Cerebellar cortex (tissue), 1 donor: ENCODE data around the gene FCMR.
"Not testable (repeated sequence)": the region's sequence is repeated elsewhere in the genome, so short reads cannot be mapped to it uniquely, and the experiment has no call there.

Source experiments
- DNase-seq: peaks from one replicate; pipeline ENCODE4 v3.0.0-alpha.2; 2015; ENCODE audit warnings: low spot score

Gene FCMR

DNA sequence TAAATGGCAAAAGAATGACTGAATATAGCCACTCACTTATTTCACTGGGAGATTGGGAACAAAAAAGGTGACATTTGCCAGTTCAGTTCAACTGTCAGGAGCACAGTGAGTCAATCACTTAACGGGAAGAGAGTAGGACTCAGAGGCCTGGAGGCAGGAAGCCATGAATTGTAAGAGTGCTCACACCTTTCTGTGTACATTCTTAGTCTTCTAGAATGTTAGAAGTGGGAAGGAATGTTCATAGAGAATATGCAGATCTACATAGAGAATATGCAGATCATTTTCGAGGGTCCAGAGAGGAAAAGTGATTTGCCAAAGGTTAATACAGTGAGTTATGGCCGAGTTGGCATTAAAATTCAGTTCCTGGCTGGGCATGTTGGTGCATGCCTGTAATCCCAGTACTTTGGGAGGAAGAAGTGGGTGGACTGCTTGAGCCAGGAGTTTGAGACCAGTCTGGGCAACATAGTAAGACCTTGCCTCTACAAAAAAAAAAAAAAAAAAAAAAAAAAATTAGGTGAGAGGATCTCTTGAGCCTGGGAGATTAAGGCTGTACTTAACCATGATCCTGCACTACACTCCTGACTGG lies 48.0 kb downstream of the FCMR start:
- no peak for DNase-seq

DNA sequence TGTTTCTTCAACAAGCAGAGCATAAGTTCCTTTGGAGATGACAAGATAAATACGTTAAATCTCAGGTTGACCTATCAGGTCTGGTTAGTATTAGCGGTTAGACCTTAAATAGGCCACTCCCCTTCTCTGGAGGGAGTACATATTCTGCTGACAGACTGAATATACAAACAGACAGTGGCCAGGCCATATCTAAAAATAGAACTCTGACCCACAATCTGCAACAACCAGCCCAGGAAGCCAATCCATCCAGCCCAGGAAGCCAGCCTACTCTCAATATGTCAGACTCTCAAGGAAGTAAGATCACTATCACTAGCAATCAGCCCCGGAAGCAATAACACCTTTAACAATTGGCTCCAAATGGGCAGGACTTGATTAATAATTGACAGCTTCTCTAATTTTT lies 49.6 kb downstream of the FCMR start:
- DNase-seq = no peak

DNA sequence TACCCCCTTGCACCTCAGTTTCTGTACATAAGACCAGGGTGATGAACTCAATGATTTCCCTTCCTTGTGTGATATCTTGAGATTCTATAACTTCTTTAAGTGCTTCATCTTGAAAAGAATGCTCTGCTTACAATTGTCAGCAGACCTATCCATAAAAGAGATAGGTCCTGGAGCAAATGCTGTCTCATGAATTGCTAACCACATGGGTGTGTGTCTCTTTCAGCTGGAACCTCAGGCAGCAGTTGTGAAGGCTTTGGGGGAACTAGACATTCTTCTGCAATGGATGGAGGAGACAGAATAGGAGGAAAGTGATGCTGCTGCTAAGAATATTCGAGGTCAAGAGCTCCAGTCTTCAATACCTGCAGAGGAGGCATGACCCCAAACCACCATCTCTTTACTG lies 53.5 kb downstream of the FCMR start:
- no peak for DNase-seq

DNA sequence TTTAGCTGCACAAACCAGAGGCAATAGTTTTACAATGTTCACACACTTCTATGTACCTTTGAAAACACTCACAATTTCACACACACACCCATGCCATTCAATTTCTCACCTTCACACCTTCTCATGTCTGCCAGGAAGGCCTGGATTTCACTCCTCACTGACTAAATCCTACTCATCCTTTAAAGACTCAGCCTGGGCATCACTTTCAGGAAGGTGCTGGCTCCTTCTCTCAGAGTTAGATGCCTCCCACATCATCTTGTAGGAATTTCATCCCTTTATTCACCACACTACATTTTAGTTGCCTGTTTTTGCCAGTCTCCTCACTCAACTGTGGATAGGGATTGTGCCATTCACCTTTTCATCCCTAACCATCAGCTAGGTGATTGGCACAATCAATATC lies 54.0 kb downstream of the FCMR start:
- no peak for DNase-seq

DNA sequence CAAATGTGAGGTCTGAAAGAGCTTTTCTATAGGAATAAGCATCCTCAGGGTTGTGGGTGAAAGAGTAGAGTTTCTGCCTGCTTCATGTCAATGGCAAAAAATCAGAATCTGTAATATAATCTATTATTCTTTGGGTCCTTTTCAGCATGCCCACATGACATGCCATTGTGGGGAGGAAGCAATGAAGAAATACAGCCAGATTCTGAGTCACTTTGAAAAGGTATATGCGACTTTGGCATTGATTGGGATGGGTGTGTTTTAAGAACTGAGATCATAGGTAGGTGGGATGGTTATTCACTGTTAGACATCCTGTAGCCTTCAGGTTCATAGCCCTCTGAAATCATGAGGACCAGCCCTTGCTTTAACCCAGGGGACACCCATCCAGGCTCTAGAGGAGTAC lies 54.5 kb downstream of the FCMR start:
- DNase-seq = no peak

DNA sequence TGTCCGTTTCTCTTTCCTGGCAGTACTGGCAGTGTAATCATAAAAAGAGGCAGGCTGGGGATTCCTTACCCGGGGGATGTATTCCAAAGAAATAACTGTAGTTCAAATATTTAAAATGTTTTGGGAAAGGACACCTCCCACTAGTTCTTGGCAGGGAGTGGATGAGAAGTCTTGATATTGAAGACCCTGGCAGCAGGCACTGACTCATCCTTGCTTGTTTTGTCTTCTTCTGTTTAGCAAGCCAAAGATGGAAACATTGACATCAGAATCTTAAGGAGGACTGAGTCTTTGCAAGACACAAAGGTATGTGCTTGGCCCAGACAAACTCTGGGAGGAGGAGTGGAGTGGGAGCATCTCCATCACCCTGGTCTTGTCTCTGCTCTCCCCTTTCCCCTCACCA lies 55.7 kb downstream of the FCMR start:
- DNase-seq = no peak

DNA sequence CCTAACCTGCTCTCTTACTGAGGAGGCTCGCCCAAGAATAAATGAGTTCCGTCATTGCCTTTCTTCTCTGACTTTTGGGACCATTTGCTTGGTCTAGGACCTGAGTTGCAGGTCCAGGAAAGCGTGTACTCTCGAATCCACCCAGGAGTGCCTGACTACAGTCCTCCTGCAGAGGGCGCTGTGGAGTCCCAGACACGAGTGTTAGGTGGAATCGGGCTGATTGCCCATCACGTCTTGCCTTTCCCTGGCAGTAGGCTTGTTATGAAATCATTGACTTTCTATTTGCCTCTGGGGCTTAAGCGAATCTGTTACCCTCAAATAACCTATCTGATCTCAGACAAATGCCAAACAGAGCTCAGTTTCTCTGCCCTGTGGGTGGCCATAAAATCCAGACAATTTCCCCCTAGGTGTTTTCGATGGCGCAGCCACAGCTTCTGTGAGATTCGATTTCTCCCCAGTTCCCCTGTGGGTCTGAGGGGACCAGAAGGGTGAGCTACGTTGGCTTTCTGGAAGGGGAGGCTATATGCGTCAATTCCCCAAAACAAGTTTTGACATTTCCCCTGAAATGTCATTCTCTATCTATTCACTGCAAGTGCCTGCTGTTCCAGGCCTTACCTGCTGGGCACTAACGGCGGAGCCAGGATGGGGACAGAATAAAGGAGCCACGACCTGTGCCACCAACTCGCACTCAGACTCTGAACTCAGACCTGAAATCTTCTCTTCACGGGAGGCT lies 56.6 kb downstream of the FCMR start, which contains the start of gene IL20:
Gene IL20 (plus strand): TSS at position 685 of the 733 bp plus-strand sequence. CDS start 230 bp downstream, outside the sequence.
- peak; percentile 54 for DNase-seq

DNA sequence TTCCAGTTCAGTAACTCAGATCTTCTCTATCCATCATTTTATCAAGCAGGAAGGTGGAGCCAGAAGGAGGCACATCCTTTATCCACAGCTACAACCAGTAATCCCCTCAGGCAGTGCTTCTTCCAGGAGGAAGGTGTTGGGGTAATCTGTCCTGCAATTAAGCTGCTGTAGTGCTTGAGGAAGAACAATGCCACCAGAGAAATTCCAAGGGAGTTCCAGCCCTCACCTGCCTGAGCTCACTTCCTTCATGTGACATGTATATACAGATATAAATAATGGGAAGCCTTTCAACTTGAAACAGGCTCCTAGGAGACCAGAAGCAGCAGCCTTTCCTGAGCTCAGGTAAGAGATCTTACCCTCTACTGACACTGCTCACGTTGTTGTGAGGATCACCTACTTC lies 58.5 kb downstream of the FCMR start:
- DNase-seq = no peak

DNA sequence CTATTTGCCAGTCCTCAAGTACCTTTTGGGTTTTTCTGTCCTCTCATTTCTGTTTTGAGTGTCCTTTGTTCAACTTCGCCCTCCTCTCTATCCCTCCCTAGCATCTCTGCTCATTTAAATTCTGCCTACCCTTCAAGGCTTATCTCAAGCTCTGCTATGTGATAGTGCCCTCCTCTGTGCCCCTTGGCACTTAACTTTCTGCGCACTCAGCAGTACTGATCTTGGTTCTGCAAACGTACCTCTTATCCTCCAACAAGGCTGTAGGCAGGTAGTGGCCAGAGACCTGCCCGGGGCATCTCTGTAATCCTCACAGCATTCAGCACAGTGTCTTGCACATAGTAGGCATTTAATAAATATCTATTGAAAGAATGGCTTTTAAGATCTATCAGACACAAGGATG lies 61.6 kb downstream of the FCMR start:
- no peak for DNase-seq

DNA sequence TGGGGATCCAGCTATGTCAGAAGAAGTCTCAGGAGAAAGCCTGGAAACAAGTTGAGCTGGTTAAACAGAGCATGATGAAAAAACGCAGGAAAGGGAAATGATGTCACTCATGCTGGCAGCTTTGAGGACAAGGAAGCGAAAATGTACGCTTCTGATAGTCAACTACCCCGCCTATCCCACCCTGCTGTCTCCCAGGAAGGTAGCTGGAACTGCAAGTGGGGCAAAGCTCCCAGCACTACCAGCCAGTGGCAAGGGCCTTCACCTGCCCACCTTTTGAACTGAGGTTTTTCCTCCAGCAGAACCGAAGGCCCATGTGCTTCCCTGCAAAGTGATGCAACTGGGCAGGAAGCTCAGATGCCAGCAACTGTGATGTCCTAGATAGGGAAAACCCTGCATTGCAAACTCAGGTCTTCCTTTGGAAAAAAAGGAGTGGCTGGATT lies 62.6 kb downstream of the FCMR start:
- no peak for DNase-seq

DNA sequence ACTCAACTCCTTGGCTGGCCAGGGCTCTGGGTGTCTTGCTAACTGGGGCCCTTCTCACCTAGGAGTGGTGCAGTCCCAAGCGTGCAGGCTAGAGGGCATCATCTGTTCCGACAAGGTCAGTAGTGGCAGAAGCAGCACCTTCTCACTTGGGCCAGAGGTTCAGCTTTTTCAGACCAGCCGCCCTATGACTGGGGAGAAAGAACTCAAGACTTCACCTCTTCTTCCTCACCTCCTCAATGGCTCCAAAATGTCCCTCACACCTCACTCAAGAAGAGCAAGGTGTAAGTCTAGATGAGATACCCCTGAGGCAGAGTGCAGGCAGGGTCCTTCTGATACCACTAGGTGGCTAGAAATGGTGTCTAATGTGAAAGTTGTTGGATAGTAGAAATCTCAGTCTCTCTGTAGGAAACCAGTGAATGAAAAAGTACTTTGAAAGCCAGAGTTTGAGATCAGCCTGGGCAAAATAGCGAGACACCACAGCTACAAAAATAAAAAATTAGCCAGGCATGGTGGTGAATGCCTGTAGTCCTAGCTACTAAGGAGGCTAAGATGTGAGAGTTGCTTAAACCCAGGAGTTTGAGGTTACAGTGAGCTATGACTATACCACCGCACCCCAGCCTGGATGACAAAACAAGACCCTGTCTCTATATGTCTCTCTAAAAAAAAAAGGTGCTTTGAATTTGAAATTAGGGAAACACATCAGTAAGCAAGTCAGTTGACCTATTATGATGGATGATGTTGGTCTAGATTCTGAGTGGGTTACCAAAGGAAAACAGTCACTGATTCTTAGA lies 64.9 kb downstream of the FCMR start:
- no peak for DNase-seq

DNA sequence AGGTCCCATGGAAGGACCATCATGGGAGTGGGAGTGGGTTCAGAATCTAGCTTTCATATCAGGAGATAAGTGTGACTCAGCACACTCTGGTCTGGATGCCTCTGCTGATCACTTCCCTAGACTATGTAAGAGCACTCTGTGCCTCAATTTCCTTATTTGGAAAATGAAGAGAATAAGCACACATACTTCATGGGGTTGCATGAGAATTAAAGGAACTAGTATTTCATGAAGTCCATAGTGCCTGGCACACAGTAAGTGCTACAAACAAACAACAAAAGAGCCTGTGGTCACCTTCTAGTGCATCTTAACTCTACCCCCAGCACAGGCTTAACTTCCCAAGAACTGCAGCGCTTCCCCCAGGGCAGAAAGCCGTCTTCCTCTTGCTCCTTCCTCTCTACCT lies 65.9 kb downstream of the FCMR start:
- DNase-seq = no peak

DNA sequence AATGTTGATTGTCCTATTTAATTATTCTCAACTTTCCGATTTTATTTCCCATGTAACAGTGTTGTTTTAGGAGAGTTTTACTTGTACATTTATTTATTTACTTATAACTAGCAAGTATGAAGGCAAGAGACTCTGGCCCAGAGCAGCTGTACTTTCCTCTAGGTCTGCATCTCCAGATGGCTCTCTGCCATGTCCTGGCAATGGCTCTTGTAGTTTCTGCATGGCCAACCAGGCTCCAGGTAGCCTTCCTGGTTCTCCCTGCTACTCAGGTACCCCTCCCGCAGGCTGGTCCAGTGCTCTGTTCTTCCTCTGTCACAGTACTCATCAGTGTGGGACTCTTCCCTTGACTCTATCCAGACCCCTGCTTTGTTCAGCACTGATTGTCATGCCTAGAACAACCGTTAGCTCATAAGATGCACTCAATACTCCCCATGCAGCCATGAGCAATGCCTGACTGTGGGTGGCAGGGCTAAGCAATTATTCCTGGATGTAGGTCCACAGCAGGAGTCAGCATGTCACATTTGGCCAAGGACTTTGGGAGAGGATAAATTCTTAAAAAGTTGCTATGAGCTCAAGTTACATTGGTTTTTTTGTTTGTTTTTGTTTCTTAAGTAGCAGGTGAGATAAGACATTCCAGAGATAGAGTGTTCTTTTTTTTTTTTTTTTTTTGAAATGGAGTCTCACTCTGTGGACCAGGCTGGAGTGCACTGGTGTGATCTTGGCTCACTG lies 67.2 kb downstream of the FCMR start:
- DNase-seq = peak; percentile 22

DNA sequence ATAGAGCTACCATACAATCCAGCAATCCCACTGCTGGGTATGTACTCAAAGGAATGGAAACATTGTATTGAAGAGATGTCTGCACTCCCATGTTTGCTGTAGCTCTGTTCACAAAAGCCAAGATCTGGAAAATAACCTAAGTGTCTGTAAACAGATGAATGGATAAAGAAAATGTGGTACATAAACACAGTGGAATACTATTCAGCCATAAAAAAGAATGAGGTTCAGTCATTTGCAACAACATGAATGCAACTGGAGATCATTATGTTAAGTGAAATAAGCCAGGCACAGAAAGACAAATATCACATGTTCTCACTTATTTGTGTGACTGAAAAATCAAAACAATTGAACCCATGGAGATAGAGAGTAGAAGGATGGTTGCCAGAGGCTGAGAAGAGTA lies 68.0 kb downstream of the FCMR start:
- not testable (repeated sequence) for DNase-seq
